Measurements from ENCODE around the gene CDCP1. TPM values are rescaled to one million over a fixed set of nuclear protein-coding genes. Genes with fewer than 3 reads are reported as not detected.

The CDCP1 gene
- total RNA-seq, 2 donors from 2014 or later = 3.4 to 7.3 TPM

- no peaks in the 10 kb centered on the region for H3K27me3 ChIP-seq (replicated peaks; ENCODE audit: insufficient read depth)
- no peaks in the 10 kb centered on the region for H3K36me3 ChIP-seq
- DNase-seq (ENCODE audit: low spot score) (no peak), ATAC-seq (ENCODE audit: insufficient number of reproducible peaks, low FRiP score, low read depth) (no peak)
- no peaks in the 10 kb centered on the region for H3K9me3 ChIP-seq
- no peak overlapping the region for H3K27ac ChIP-seq
- H3K4me3 ChIP-seq = no peak overlapping the region
- TF ChIP-seq, protein P1, sequence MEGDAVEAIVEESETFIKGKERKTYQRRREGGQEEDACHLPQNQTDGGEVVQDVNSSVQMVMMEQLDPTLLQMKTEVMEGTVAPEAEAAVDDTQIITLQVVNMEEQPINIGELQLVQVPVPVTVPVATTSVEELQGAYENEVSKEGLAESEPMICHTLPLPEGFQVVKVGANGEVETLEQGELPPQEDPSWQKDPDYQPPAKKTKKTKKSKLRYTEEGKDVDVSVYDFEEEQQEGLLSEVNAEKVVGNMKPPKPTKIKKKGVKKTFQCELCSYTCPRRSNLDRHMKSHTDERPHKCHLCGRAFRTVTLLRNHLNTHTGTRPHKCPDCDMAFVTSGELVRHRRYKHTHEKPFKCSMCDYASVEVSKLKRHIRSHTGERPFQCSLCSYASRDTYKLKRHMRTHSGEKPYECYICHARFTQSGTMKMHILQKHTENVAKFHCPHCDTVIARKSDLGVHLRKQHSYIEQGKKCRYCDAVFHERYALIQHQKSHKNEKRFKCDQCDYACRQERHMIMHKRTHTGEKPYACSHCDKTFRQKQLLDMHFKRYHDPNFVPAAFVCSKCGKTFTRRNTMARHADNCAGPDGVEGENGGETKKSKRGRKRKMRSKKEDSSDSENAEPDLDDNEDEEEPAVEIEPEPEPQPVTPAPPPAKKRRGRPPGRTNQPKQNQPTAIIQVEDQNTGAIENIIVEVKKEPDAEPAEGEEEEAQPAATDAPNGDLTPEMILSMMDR (IDR thresholded peaks at IDR 0.05) = no peak
- peaks cover under 1 to 3% of the 10 kb centered on the region in 2 donors for H3K4me1 ChIP-seq (ENCODE audit: control insufficient read depth in 1 of 2, low read depth in 2 of 2)
Measured at GRCh38 chr3:45130476-45130875, 15.7 kb downstream of the CDCP1 start.

DNA sequence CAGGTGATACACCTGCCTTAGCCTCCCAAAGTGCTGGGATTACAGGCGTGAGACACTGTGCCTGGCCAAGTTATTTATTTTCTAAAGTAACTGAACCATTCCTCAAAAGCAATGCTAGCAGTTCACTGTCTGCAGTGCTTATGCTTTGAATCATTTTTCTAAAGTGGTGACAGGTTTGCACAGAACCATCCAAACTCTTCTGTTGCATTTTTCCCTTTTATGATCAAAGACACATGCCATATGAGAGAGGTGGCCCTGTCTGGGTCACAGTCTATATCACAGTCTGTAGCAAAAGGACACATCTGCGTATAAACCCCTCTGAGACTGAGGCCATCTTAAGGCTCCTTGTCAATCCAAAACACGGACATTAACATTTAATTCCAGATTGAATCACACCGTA is 17.2 kb downstream of the CDCP1 start:
- Histone ChIP-seq H3K36me3 (no peaks in the 10 kb centered on the region), H3K27ac (no peak overlapping the region), H3K4me1 (ENCODE audit: control insufficient read depth in 1 of 2, low read depth in 2 of 2) (peaks cover 8 to 18% of the 10 kb centered on the region in 2 donors), H3K4me3 (no peak overlapping the region), H3K9me3 (no peaks in the 10 kb centered on the region), H3K27me3 (replicated peaks; ENCODE audit: insufficient read depth) (no peaks in the 10 kb centered on the region)
- ATAC-seq (ENCODE audit: insufficient number of reproducible peaks, low FRiP score, low read depth) = no peak
- DNase-seq (ENCODE audit: low spot score) = no peak
- TF ChIP-seq, protein P1 (IDR thresholded peaks at IDR 0.05) = no peak

GRCh38 chr3:45127130-45127822 is 18.9 kb downstream of the CDCP1 start:
- Histone ChIP-seq H3K4me3 (no peak overlapping the region), H3K27me3 (replicated peaks; ENCODE audit: insufficient read depth) (no peaks in the 10 kb centered on the region), H3K9me3 (no peaks in the 10 kb centered on the region), H3K4me1 (ENCODE audit: control insufficient read depth in 1 of 2, low read depth in 2 of 2) (peaks cover 8 to 25% of the 10 kb centered on the region in 2 donors), H3K36me3 (no peaks in the 10 kb centered on the region), H3K27ac (no peak overlapping the region)
- TF ChIP-seq, protein P1 (IDR thresholded peaks at IDR 0.05) = no peak
- ATAC-seq (ENCODE audit: insufficient number of reproducible peaks, low FRiP score, low read depth) = no peak
- DNase-seq (ENCODE audit: low spot score) = no peak

DNA sequence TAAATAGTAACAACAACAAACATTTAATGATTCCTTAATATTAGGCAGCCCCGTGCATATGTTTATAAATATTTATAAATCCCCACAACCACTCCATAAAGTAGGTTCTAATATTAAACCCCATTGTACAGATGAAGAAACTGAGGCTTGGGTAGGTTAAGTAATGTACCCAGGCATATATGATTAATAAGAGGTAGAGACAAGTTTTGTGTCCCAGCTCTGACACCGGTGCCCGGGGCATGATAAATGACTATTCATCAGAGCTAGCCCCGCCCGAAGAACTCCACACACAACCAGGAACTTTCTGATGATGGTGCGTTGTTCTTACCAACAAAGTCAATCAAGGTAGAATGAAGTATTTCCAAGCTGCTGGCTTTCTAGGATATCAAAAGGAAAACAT is 19.4 kb downstream of the CDCP1 start:
- Histone ChIP-seq H3K9me3 (no peaks in the 10 kb centered on the region), H3K36me3 (no peaks in the 10 kb centered on the region), H3K27ac (no peak overlapping the region), H3K4me1 (ENCODE audit: control insufficient read depth in 1 of 2, low read depth in 2 of 2) (peaks cover 8 to 25% of the 10 kb centered on the region in 2 donors), H3K27me3 (replicated peaks; ENCODE audit: insufficient read depth) (no peaks in the 10 kb centered on the region), H3K4me3 (no peak overlapping the region)
- DNase-seq (ENCODE audit: low spot score) (no peak), ATAC-seq (ENCODE audit: insufficient number of reproducible peaks, low FRiP score, low read depth) (no peak)
- TF ChIP-seq, protein P1 (IDR thresholded peaks at IDR 0.05) = no peak

- Histone ChIP-seq H3K27me3 (replicated peaks; ENCODE audit: insufficient read depth) (no peaks in the 10 kb centered on the region), H3K9me3 (no peaks in the 10 kb centered on the region), H3K4me1 (ENCODE audit: control insufficient read depth in 1 of 2, low read depth in 2 of 2) (peaks cover 8 to 25% of the 10 kb centered on the region in 2 donors), H3K4me3 (no peak overlapping the region), H3K36me3 (no peaks in the 10 kb centered on the region), H3K27ac (peak overlapping the region in 1 of 2 donors; percentile 88)
- TF ChIP-seq, protein P1 (IDR thresholded peaks at IDR 0.05) = no peak
- ATAC-seq (ENCODE audit: insufficient number of reproducible peaks, low FRiP score, low read depth) (no peak), DNase-seq (ENCODE audit: low spot score) (no peak)
Measured at GRCh38 chr3:45125550-45126026, 20.6 kb downstream of the CDCP1 start.
